Activated gamma-delta T cell treated with Interleukin-2 at 50 U/mL for 16 hours (primary cell): ENCODE data around the gene PAPPA2.
"Not testable (repeated sequence)": the region's sequence is repeated elsewhere in the genome, so short reads cannot be mapped to it uniquely, and the experiment has no call there.

Source experiments
- DNase-seq: peaks from one replicate; pipeline ENCODE4 v3.0.0-alpha.2; 2020

PAPPA2 gene

DNA sequence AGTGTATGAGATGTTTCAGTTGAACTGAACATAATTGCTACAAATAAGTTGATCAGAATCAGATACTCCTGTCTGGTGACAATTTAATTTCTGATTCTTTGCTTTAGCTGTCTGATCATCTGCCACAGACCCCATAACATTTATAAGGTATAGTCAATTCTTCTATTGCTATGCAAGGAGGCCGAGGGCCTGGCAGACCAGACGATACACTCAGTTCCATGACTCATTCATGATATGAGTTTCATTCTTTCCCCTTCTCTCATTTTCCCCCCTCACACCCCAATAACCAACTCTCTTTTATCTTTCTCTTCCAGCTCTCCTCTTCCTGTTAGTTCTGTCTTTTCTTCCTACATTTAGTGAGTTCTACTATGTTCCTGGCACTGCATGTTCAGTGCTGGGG lies 236.8 kb downstream of the PAPPA2 start:
- DNase-seq: no peak

- no peak for DNase-seq
These were observed 238.3 kb downstream of the PAPPA2 start for GRCh38 chr1:176701151-176701866.

GRCh38 chr1:176702901-176703300 lies 239.9 kb downstream of the PAPPA2 start:
- DNase-seq: no peak

DNA sequence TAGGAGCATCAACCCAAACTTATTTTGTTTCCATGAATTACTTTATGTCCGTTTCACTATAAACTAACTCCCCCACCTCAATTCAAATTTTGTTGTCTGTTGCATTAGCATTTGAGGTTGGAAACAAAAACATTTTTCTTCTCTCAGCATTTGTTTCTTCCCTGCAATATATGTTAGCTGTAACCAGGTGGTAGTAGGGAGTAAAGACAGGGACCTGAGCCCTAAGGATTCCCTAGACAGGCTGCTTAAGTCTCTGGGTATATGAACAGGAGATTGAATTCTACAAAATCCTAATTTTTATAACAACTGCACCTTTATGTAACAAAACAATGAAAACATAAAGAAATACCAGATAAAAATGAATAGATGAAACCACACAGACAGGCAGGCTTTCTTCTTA lies 242.6 kb downstream of the PAPPA2 start:
- DNase-seq: no peak

DNA sequence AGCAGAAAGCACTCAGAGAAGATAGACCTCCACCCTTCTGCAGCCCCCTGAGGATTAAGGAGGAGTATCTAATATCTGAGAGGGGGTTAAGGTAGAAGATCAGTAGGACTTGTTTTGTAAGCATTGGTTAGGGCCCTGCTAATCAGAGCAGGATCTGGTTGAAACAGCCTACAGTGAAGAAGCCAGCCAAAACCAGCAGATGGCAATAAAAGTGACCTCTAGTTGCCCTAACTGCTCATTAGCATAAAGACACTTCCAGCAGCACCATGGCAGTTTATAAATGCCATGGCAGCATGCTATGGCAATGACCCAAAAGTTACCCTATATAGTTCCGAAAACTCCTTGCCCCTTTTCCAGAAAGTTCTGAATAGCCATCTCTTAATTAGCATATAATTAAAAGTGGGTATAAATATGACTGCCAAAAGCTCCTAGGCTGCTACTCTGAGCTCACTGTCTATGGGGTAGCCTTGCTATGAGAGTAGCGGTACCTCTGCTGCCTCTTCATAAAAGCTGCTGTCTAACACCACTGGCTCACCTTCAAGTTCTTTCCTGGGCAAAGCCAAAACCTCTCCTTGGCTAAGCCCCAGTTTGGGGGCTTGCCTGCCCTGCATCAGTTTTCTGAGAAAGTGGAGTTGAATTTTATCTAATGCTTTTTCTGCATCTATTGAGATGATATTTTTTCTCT lies 254.2 kb downstream of the PAPPA2 start:
- no peak for DNase-seq

GRCh38 chr1:176719447-176719846 lies 256.5 kb downstream of the PAPPA2 start:
- DNase-seq: no peak

- DNase-seq: no peak
These were observed 257.9 kb downstream of the PAPPA2 start for GRCh38 chr1:176720838-176721237.

GRCh38 chr1:176733661-176734060 lies 270.7 kb downstream of the PAPPA2 start:
- no peak for DNase-seq

GRCh38 chr1:176735201-176735600 lies 272.2 kb downstream of the PAPPA2 start:
- no peak for DNase-seq

DNA sequence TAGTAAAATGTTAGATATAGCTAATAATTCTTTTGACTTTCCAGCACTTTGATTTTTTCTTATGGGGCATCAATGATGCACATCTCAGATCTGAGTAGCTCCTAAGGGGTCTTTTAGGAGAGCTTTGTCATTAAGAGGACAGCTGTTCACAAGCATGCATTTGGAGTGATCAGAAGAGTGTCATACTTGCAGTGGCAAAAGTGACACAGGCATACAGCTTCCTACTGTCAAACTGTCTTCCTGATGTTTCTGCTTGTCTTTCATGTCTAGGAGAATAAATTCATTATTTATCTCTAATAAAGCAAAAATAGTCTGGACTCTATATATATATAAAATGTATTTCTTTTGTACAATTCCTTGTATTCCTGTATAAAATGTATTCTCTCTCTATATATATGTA lies 273.0 kb downstream of the PAPPA2 start:
- no peak for DNase-seq

- no peak for DNase-seq
These were observed 278.2 kb downstream of the PAPPA2 start for GRCh38 chr1:176741181-176741580.

GRCh38 chr1:176742322-176742721 lies 279.3 kb downstream of the PAPPA2 start:
- no peak for DNase-seq

GRCh38 chr1:176744142-176744541 lies 281.2 kb downstream of the PAPPA2 start:
- no peak for DNase-seq

GRCh38 chr1:176745945-176746344 lies 283.0 kb downstream of the PAPPA2 start:
- no peak for DNase-seq

- DNase-seq: no peak
These were observed 289.5 kb downstream of the PAPPA2 start for GRCh38 chr1:176752505-176752904.

DNA sequence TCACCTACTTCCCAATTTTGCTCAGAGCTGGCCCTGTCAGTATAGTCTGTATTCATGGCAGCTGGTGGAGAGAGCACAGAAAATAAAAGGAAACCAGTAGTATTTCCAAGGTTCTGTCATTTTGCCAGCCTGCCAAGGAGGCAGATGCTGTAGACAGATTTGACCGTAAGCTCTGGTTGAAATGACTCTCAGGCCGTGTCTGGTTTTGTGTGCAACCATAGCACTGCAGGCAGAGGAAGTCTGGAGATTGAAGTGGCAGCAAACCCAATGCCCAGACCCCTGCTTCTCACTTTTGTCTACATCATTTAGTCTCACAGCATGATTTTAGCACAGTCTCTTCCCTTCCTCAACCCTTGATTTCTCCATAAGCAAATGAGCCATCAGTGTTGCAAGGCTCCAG lies 291.7 kb downstream of the PAPPA2 start:
- DNase-seq: no peak

GRCh38 chr1:176756817-176757216 lies 293.8 kb downstream of the PAPPA2 start:
- not testable (repeated sequence) for DNase-seq

DNA sequence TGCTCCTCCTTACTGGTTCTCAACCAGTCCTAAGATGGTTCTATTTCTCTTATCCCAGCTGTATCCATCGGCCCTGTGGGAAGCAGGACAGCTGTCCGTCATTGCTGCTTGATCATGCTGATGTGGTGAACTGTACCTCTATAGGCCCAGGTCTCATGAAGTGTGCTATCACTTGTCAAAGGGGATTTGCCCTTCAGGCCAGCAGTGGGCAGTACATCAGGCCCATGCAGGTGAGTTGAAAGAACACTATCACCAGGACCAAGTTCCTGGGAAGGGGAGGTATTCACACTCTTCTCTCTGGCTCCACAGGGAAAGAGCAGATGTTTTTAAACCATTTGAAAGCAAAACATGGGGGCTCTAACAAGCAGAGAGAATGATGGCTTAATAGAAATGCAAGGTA lies 302.6 kb downstream of the PAPPA2 start:
- DNase-seq: no peak

- no peak for DNase-seq
These were observed 303.8 kb downstream of the PAPPA2 start for GRCh38 chr1:176766779-176767178.

GRCh38 chr1:176767714-176768136 lies 304.8 kb downstream of the PAPPA2 start:
- DNase-seq: no peak

DNA sequence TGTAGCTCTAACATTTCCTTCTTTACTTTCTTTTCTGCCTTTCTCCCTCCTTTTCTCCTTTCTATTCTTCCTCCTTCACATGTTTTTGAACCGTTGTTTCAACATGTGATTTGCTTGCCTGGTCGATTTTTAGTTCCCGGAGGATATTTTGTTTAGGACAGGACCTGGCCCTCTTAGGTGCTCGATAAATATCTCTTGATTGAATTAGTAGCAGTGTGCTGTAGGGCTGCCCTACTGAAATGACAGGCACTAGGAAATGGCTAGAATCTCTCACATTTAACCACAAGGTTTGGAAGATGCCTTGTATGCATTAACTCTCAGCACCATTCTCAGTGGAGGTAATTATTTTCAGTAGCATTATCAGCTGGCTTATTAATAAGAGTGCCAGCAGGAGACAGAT lies 305.6 kb downstream of the PAPPA2 start:
- DNase-seq: no peak

DNA sequence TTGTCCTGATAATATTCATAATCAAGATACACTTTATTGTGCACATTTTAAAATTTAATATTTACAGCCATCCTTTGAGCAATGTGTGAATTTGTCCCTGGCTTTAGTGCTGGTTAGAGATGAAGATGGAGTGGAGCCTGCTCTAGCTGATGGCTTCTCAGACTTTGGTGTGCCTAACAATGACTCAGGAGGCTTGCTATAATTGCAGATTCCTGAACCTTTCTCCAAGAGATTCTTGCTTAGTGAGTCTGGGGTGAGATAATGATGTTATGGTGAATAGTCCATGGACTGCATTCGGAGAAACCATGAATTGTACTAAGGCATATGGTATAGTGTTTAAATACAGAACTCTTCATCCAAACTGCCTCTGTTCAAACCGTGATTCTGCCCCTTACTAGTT lies 307.1 kb downstream of the PAPPA2 start:
- DNase-seq: no peak

- no peak for DNase-seq
These were observed 310.1 kb downstream of the PAPPA2 start for GRCh38 chr1:176773038-176773437.

DNA sequence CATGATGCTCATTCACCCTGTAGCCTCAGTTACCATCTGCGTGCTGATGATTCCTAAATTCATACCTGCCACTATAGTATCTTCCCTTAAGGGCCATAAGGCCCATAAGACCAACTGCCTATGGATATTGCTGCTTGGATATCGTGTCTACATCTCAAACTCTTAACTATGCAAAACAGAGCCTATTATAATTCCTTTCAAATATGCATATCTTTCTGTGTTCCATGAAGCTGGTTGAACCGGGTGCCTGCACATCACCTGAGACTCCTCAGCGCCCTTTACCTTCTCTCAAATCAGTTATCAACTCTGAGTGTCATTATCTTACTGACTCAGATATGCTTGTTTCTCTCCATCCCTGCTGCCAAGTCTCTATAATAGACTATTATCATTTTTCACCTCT lies 311.2 kb downstream of the PAPPA2 start:
- DNase-seq: no peak

DNA sequence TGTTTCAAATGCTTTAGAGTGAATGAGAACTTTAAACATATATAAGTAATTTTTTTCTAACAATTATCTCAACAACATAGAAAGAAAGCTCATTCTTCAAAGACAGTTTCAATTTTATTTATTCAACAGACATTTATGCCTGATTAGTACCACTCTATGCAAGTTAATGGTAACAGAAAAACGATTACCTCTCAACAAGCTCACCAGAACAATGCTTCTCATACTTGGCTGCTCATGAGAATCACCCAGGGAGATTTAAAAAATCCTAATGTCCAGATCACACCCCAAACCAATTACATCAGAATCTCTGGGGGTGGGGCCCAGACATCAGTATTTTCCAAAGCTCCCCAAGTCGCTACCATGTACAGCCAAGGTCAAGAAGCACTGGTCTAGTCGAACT lies 312.4 kb downstream of the PAPPA2 start:
- no peak for DNase-seq
